HCT116 (cell line): ENCODE results near the gene ADNP.
A peak's percentile ranks its signal among the peaks of the same experiment; 100 is the strongest.

ENCODE experiments used
- CEBPB ChIP-seq: IDR thresholded peaks from 2 replicates; pipeline ENCODE4 v1.6.1; 2012; ENCODE audit warnings: low read depth
- CTCF ChIP-seq, 3 experiments: fragments of 200-600 bp in 1 of 3; sonication (generic) in 1 of 3; IDR thresholded peaks in 2 of 3; conservative IDR thresholded peaks in 1 of 3; 2 replicates each; pipeline ENCODE4 v1.5.1; 2012 to 2017; ENCODE audit warnings: low read depth in 2 of 3, low read length in 2 of 3, antibody characterized with exemption in 1 of 3, borderline replicate concordance in 1 of 3, control low read depth in 1 of 3, mild to moderate bottlenecking in 1 of 3, mixed read lengths in 1 of 3, mixed run types in 1 of 3, moderate library complexity in 1 of 3; ENCODE audit not compliant: insufficient read depth in 1 of 3
- EGR1 ChIP-seq: IDR thresholded peaks from 2 replicates; pipeline ENCODE4 v1.6.1; 2012; ENCODE audit warnings: low read depth
- EZH2 ChIP-seq: fragments of 200-600 bp; sonication (generic); IDR thresholded peaks from 2 replicates; pipeline ENCODE4 v1.6.1; 2017; ENCODE audit warnings: antibody characterized with exemption, mixed run types
- EZH2phosphoT487 ChIP-seq: fragments of 200-600 bp; IDR thresholded peaks from 2 replicates; pipeline ENCODE4 v1.6.1; 2018; ENCODE audit warnings: antibody characterized with exemption, borderline replicate concordance
- JUND ChIP-seq: IDR thresholded peaks from 2 replicates; pipeline ENCODE4 v1.6.1; 2012
- POLR2A ChIP-seq: IDR thresholded peaks from 2 replicates; pipeline ENCODE4 v1.7.0; 2011; ENCODE audit warnings: borderline replicate concordance; ENCODE audit not compliant: insufficient read depth, insufficient read length; ENCODE audit errors: extremely low read depth
- POLR2AphosphoS5 ChIP-seq: IDR thresholded peaks from 2 replicates; pipeline ENCODE4 v1.6.1; 2011; ENCODE audit warnings: mild to moderate bottlenecking, low read depth, low read length, moderate library complexity
- RAD21 ChIP-seq: IDR thresholded peaks from 2 replicates; pipeline ENCODE4 v1.6.1; 2012; ENCODE audit warnings: low read depth, mild to moderate bottlenecking
- SIN3A ChIP-seq: IDR thresholded peaks from 2 replicates; pipeline ENCODE4 v1.6.1; 2012; ENCODE audit warnings: low read depth
- TCF7L2 ChIP-seq: IDR thresholded peaks from 2 replicates; pipeline ENCODE4 v1.7.0; 2011; ENCODE audit warnings: borderline replicate concordance, inconsistent platforms; ENCODE audit not compliant: insufficient read depth, insufficient read length; ENCODE audit errors: extremely low read depth
- YY1 ChIP-seq: IDR thresholded peaks from 2 replicates; pipeline ENCODE4 v1.6.1; 2011; ENCODE audit warnings: low read length, low read depth, moderate library complexity, mild to moderate bottlenecking; ENCODE audit not compliant: insufficient replicate concordance; ENCODE audit errors: extremely low read depth
- ZBTB33 ChIP-seq: IDR thresholded peaks from 2 replicates; pipeline ENCODE4 v1.6.1; 2011; ENCODE audit warnings: mild to moderate bottlenecking, low read length, moderate library complexity; ENCODE audit not compliant: insufficient replicate concordance; ENCODE audit errors: extremely low read depth
- ZNF274 ChIP-seq: fragments of 200-500 bp; sonication (Bioruptor generic); IDR thresholded peaks from 2 replicates; pipeline ENCODE4 v1.6.1; 2014; ENCODE audit warnings: mild to moderate bottlenecking, low read depth, low read length, inconsistent platforms

GRCh38 chr20:50844430-50845100 lies 86.7 kb downstream of the ADNP start:
- TF ChIP-seq RAD21 (no peak), EGR1 (no peak), EZH2phosphoT487 (no peak), CTCF (IDR thresholded peaks at IDR 0.05 in 2 of 3, conservative IDR thresholded peaks at IDR 0.05 in 1 of 3; ENCODE audit: borderline replicate concordance in 1 of 3, insufficient read depth in 1 of 3, low read depth in 2 of 3, low read length in 2 of 3) (no peak), POLR2AphosphoS5 (no peak), ZNF274 (no peak), TCF7L2 (no peak), ZBTB33 (no peak), YY1 (peak; percentile 11), POLR2A (no peak), SIN3A (no peak), CEBPB (no peak), EZH2 (no peak), JUND (peak; percentile 92)
